H9 (cell line): ENCODE measurements around the gene IP6K3. TPM values are rescaled to one million over a fixed set of nuclear protein-coding genes. Genes with fewer than 3 reads are reported as not detected.

Experiments
- DNase-seq: peaks from one replicate; pipeline ENCODE4 v3.0.0-alpha.2; 2017
- H2AFZ ChIP-seq: one replicate; pipeline ENCODE4 v1.6.1; 2013; ENCODE audit warnings: mild to moderate bottlenecking, low read length, control low read depth, moderate library complexity
- H2AK5ac ChIP-seq: 2 replicates; pipeline ENCODE4 v1.6.1; 2013; ENCODE audit warnings: low read length, control low read depth, mixed read lengths; ENCODE audit not compliant: insufficient read length
- H2BK120ac ChIP-seq: one replicate; pipeline ENCODE4 v1.6.1; 2013; ENCODE audit warnings: low read depth, mild to moderate bottlenecking, low read length, control low read depth, inconsistent platforms; ENCODE audit not compliant: poor library complexity, severe bottlenecking
- H2BK12ac ChIP-seq: 2 replicates; pipeline ENCODE4 v1.6.1; 2013; ENCODE audit warnings: low read length, control low read depth, mixed read lengths, low read depth; ENCODE audit not compliant: insufficient read length
- H2BK15ac ChIP-seq: 2 replicates; pipeline ENCODE4 v1.6.1; 2013; ENCODE audit warnings: low read depth, low read length, control low read depth
- H2BK20ac ChIP-seq: one replicate; pipeline ENCODE4 v1.6.1; 2013; ENCODE audit warnings: low read depth, mild to moderate bottlenecking, low read length, control low read depth, inconsistent platforms; ENCODE audit not compliant: poor library complexity, severe bottlenecking
- H2BK5ac ChIP-seq: 2 replicates; pipeline ENCODE4 v1.6.1; 2013; ENCODE audit warnings: low read length, control low read depth, mixed read lengths; ENCODE audit not compliant: insufficient read length
- H3K14ac ChIP-seq: 2 replicates; pipeline ENCODE4 v1.6.1; 2013; ENCODE audit warnings: low read length, control low read depth; ENCODE audit not compliant: insufficient read depth
- H3K18ac ChIP-seq: 2 replicates; pipeline ENCODE4 v1.6.1; 2013; ENCODE audit warnings: low read depth, mild to moderate bottlenecking, mixed read lengths, low read length, control low read depth; ENCODE audit not compliant: insufficient read length
- H3K23ac ChIP-seq: 2 replicates; pipeline ENCODE4 v1.6.1; 2013; ENCODE audit warnings: low read length, control low read depth, mixed read lengths, low read depth; ENCODE audit not compliant: insufficient read length
- H3K23me2 ChIP-seq: 2 replicates; pipeline ENCODE4 v1.6.1; 2013; ENCODE audit warnings: low read depth, mild to moderate bottlenecking, mixed read lengths, low read length, control low read depth; ENCODE audit not compliant: insufficient read length, poor library complexity, severe bottlenecking
- H3K27ac ChIP-seq: 2 replicates; pipeline ENCODE4 v1.5.1; 2013; ENCODE audit warnings: low read length, control low read depth, mixed read lengths, low read depth; ENCODE audit not compliant: insufficient read length
- H3K27me3 ChIP-seq: 2 replicates; pipeline ENCODE4 v1.6.1; 2013; ENCODE audit warnings: low read length, control low read depth, inconsistent platforms; ENCODE audit not compliant: insufficient read depth
- H3K4ac ChIP-seq: 2 replicates; pipeline ENCODE4 v1.6.1; 2013; ENCODE audit warnings: low read depth, mild to moderate bottlenecking, control low read depth, inconsistent platforms, low read length, moderate library complexity
- H3K4me1 ChIP-seq: 2 replicates; pipeline ENCODE4 v1.6.1; 2013; ENCODE audit warnings: low read length, control low read depth, inconsistent platforms; ENCODE audit not compliant: insufficient read depth
- H3K4me2 ChIP-seq: 2 replicates; pipeline ENCODE4 v1.6.1; 2013; ENCODE audit warnings: low read length, control low read depth, mixed read lengths; ENCODE audit not compliant: insufficient read length, insufficient read depth
- H3K56ac ChIP-seq: 2 replicates; pipeline ENCODE4 v1.6.1; 2013; ENCODE audit warnings: low read depth, mild to moderate bottlenecking, mixed read lengths, low read length, control low read depth; ENCODE audit not compliant: insufficient read length
- H3K79me1 ChIP-seq: 2 replicates; pipeline ENCODE4 v1.6.1; 2013; ENCODE audit warnings: low read depth, mild to moderate bottlenecking, moderate library complexity, low read length, control low read depth, inconsistent platforms; ENCODE audit not compliant: insufficient read depth, poor library complexity, severe bottlenecking
- H3K79me2 ChIP-seq: 2 replicates; pipeline ENCODE4 v1.6.1; 2013; ENCODE audit warnings: low read length, control low read depth, inconsistent platforms; ENCODE audit not compliant: insufficient read depth
- H3K9ac ChIP-seq: 2 replicates; pipeline ENCODE4 v1.6.1; 2013; ENCODE audit warnings: low read length, control low read depth, mixed read lengths; ENCODE audit not compliant: insufficient read length; ENCODE audit errors: extremely low read depth
- H3K9me3 ChIP-seq: one replicate; pipeline ENCODE4 v1.6.1; 2013; ENCODE audit warnings: low read depth, low read length, inconsistent platforms; ENCODE audit not compliant: control insufficient read depth
- H3T11ph ChIP-seq: one replicate; pipeline ENCODE4 v1.6.1; 2013; ENCODE audit warnings: mild to moderate bottlenecking, low read length, control low read depth, inconsistent platforms
- H4K20me1 ChIP-seq: one replicate; pipeline ENCODE4 v1.6.1; 2013; ENCODE audit not compliant: control insufficient read depth, insufficient read length, insufficient read depth
- H4K5ac ChIP-seq: 2 replicates; pipeline ENCODE4 v1.6.1; 2013; ENCODE audit warnings: low read depth, mild to moderate bottlenecking, mixed read lengths, low read length, control low read depth; ENCODE audit not compliant: insufficient read length
- H4K8ac ChIP-seq: replicated peaks from 2 replicates; pipeline ENCODE4 v1.6.1; 2013; ENCODE audit warnings: low read length, control low read depth, mixed read lengths, low read depth; ENCODE audit not compliant: insufficient read length
- H4K91ac ChIP-seq: 2 replicates; pipeline ENCODE4 v1.6.1; 2013; ENCODE audit warnings: low read depth, mild to moderate bottlenecking, moderate library complexity, mixed read lengths, low read length, control low read depth; ENCODE audit not compliant: insufficient read length
- H3K27ac Mint-ChIP-seq, 3 experiments: 2 replicates in 2 of 3; 3 replicates in 1 of 3; pipeline ENCODE4 v1.8.0; 2020 to 2021; ENCODE audit warnings: mixed read lengths in 3 of 3, mild to moderate bottlenecking in 1 of 3, moderate library complexity in 1 of 3
- H3K27me3 Mint-ChIP-seq: 2 replicates; pipeline ENCODE4 v1.8.0; 2021; ENCODE audit warnings: low read depth, mild to moderate bottlenecking, moderate library complexity, mixed read lengths
- H3K36me3 Mint-ChIP-seq, 3 experiments: 2 replicates in 2 of 3; 3 replicates in 1 of 3; pipeline ENCODE4 v1.8.0; 2020 to 2021; ENCODE audit warnings: low read depth in 3 of 3, mixed read lengths in 3 of 3; ENCODE audit not compliant: insufficient read depth in 1 of 3
- H3K4me1 Mint-ChIP-seq, 2 experiments: 2 replicates each; pipeline ENCODE4 v1.8.0; 2020; ENCODE audit warnings: mixed read lengths in 2 of 2
- H3K4me3 Mint-ChIP-seq, 2 experiments: 2 replicates in 1 of 2; 3 replicates in 1 of 2; pipeline ENCODE4 v1.8.0; 2020 to 2021; ENCODE audit warnings: mild to moderate bottlenecking in 2 of 2, mixed read lengths in 2 of 2, moderate library complexity in 1 of 2
- H3K9me3 Mint-ChIP-seq, 2 experiments: 2 replicates in 1 of 2; 3 replicates in 1 of 2; pipeline ENCODE4 v1.8.0; 2020; ENCODE audit warnings: mild to moderate bottlenecking in 2 of 2, mixed read lengths in 2 of 2, moderate library complexity in 1 of 2
- WGBS: extraction: QIAGEN DNeasy Blood & Tissue Kit; methylation state at CpG from one replicate; pipeline ENCODE4 v1.1.7; 2013; ENCODE audit warnings: missing lambda C conversion rate, low lambda C conversion rate, mixed read lengths; ENCODE audit not compliant: insufficient read length; ENCODE audit errors: extremely low coverage; 5-methylcytosine and 5-hydroxymethylcytosine counted together
- total RNA-seq: library from RNA; stranded (reverse); gene quantifications from 2 replicates; pipeline ENCODE4 v1.2.1, GENCODE V29; 2021
- TF ChIP-seq, protein P1 (sequence below): fragments of 200-600 bp; sonication (generic); conservative IDR thresholded peaks from 3 replicates; pipeline ENCODE4 v1.8.0; 2021; ENCODE audit warnings: antibody characterized with exemption, mild to moderate bottlenecking

IP6K3 gene
- total RNA-seq, 1 experiment from 2014 or later, result 0.46 TPM

DNA sequence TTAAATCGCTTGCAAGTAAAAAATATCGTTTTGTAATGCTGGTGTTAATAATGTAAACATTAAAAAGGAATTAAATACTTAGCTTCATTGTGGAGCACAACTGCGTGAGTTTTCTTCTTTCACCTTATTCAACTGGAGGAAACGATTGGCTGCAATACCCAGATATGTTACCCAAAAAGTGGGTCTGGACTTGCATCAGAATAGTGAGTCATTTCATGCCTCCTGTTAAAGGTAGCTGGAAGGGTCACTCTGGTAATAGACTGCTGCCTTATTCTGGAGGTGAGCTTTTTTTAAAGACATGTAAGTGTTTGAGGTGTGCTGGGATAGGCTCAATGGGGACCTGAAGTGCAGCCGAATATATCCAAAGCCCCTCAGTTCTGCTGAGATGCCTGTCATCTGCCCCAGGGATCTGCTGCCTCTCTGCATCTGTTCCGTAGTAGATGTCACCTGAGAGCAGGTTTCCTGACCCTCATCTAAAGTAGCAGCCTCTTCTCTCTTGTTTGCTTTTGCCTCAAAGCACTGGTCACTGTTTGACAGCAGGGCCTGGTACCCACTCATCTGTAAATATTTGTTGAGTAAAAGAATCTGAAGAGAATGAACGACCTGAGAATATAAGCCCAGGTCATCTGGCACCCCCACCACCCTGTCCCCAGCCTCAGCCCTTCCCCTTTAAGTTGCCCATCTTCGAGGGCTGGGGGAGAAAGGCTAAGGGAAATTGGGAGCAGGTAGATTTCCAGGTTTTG lies 29.6 kb downstream of the IP6K3 start:
- Histone ChIP-seq H3K4ac (no peak overlapping the region), H3K9ac (no peak overlapping the region), H2AK5ac (no peak overlapping the region)

More for the DNA sequence above, 29.6 kb downstream of the IP6K3 start:
- no peaks in the 10 kb centered on the region for H3K79me2 ChIP-seq
- no peak overlapping the region for H4K8ac ChIP-seq
- H2BK12ac ChIP-seq, result no peak overlapping the region
- no peaks in the 10 kb centered on the region for H3K23me2 ChIP-seq
- Mint-ChIP-seq H3K27ac (no peak overlapping the region), H3K4me3 (no peak overlapping the region), H3K4me1 (peaks cover 8 to 14% of the 10 kb centered on the region in 2 experiments), H3K36me3 (no peaks in the 10 kb centered on the region), H3K27me3 (peaks cover 7% of the 10 kb centered on the region), H3K9me3 (no peaks in the 10 kb centered on the region)
- H3K23ac ChIP-seq, result no peak overlapping the region
- peaks cover under 1% of the 10 kb centered on the region; the same call in 1 of the 2 replicates for H3K4me1 ChIP-seq
- no peaks in the 10 kb centered on the region for H3K27me3 ChIP-seq
- H3K79me1 ChIP-seq, result no peaks in the 10 kb centered on the region
- no peak overlapping the region for H3T11ph ChIP-seq
- no peak overlapping the region for H3K18ac ChIP-seq
- TF ChIP-seq, protein P1, sequence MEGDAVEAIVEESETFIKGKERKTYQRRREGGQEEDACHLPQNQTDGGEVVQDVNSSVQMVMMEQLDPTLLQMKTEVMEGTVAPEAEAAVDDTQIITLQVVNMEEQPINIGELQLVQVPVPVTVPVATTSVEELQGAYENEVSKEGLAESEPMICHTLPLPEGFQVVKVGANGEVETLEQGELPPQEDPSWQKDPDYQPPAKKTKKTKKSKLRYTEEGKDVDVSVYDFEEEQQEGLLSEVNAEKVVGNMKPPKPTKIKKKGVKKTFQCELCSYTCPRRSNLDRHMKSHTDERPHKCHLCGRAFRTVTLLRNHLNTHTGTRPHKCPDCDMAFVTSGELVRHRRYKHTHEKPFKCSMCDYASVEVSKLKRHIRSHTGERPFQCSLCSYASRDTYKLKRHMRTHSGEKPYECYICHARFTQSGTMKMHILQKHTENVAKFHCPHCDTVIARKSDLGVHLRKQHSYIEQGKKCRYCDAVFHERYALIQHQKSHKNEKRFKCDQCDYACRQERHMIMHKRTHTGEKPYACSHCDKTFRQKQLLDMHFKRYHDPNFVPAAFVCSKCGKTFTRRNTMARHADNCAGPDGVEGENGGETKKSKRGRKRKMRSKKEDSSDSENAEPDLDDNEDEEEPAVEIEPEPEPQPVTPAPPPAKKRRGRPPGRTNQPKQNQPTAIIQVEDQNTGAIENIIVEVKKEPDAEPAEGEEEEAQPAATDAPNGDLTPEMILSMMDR, result no peak
- no peak overlapping the region for H2BK15ac ChIP-seq
- H3K9me3 ChIP-seq, result no peaks in the 10 kb centered on the region
- H2BK120ac ChIP-seq, result no peak overlapping the region
- H4K91ac ChIP-seq, result no peak overlapping the region
- H3K56ac ChIP-seq, result no peak overlapping the region
- H2AFZ ChIP-seq, result no peak overlapping the region
- WGBS, result no CpG with 5 or more reads among the region's 8 CpGs
- H3K4me2 ChIP-seq, result no peak overlapping the region
- no peak overlapping the region for H2BK5ac ChIP-seq
- no peak overlapping the region for H3K14ac ChIP-seq
- no peak overlapping the region for H4K5ac ChIP-seq
- H2BK20ac ChIP-seq, result no peak overlapping the region
- DNase-seq, result no peak
- no peak overlapping the region for H3K27ac ChIP-seq
- no peaks in the 10 kb centered on the region for H4K20me1 ChIP-seq
